Measurements from ENCODE around the gene B9D1. TPM values are rescaled to one million over a fixed set of nuclear protein-coding genes. Genes with fewer than 3 reads are reported as not detected.
A peak's percentile ranks its signal among the peaks of the same experiment; 100 is the strongest.

B9D1 gene
- total RNA-seq, 1 experiment from 2014 or later = 31.9 TPM

- Mint-ChIP-seq H3K36me3 (peaks cover 37% of the 10 kb centered on the region), H3K4me3 (no peak overlapping the region), H3K4me1 (peaks cover 23% of the 10 kb centered on the region), H3K9me3 (peaks cover 22% of the 10 kb centered on the region), H3K27ac (peak overlapping the region; percentile 12), H3K27me3 (ENCODE audit: low read depth) (no peaks in the 10 kb centered on the region)
- TF ChIP-seq PREB (CRISPR knock-in tag; IDR thresholded peaks at IDR 0.05; ENCODE audit: borderline replicate concordance) = no peak
- TF ChIP-seq CTCF (IDR thresholded peaks at IDR 0.05) = peak; percentile 43; the same call in 1 of the 2 replicates
- DNase-seq (ENCODE audit: low spot score) = peak; percentile 38
- POLR2A ChIA-PET = interaction anchor here (2.3 kb wide), 1 partner anchor 57 kb away, joined by 6 read pairs; the partner anchor contains the start of gene MAPK7
- ATAC-seq = peak; percentile 25
- CTCF ChIA-PET = interaction anchor here (0.6 to 5.8 kb wide), 26 partner anchors 9 to 592 kb away, joined by 3 to 71 read pairs (median 6); partner anchors contain the start of genes ALDH3A2, B9D1 and MAPK7
Observed at GRCh38 chr17:19321481-19322128, 40.9 kb downstream of the B9D1 start.

GRCh38 chr17:19320876-19321275 lies 41.6 kb downstream of the B9D1 start:
- Mint-ChIP-seq H3K9me3 (peaks cover 18% of the 10 kb centered on the region), H3K36me3 (peaks cover 35% of the 10 kb centered on the region), H3K27ac (peak overlapping the region; percentile 12; the same call in 1 of the 2 replicates), H3K4me1 (peaks cover 30% of the 10 kb centered on the region), H3K27me3 (ENCODE audit: low read depth) (no peaks in the 10 kb centered on the region), H3K4me3 (no peak overlapping the region)
- DNase-seq (ENCODE audit: low spot score) (no peak), ATAC-seq (no peak)
- ChIA-PET CTCF (interaction anchor here (1.1 to 5.8 kb wide), 9 partner anchors 12 to 445 kb away, joined by 3 to 71 read pairs (median 8); partner anchors contain the start of genes ALDH3A2 and B9D1), POLR2A (no interaction called here)
- TF ChIP-seq SOX15 (CRISPR knock-in tag; IDR thresholded peaks at IDR 0.05) = no peak
- TF ChIP-seq ZBTB43 (CRISPR knock-in tag; IDR thresholded peaks at IDR 0.05) = no peak
- no peak for TF ChIP-seq MYBL2 (CRISPR knock-in tag; IDR thresholded peaks at IDR 0.05)
- TF ChIP-seq ATF2 (CRISPR knock-in tag; IDR thresholded peaks at IDR 0.05; ENCODE audit: borderline replicate concordance, low read depth) = no peak
- no peak for TF ChIP-seq CREB1 (CRISPR knock-in tag; IDR thresholded peaks at IDR 0.05)
- TF ChIP-seq JAZF1 (CRISPR knock-in tag; IDR thresholded peaks at IDR 0.05) = no peak
- TF ChIP-seq RELA (CRISPR knock-in tag; IDR thresholded peaks at IDR 0.05; ENCODE audit: borderline replicate concordance) = no peak
- TF ChIP-seq MXD4 (CRISPR knock-in tag; IDR thresholded peaks at IDR 0.05; ENCODE audit: borderline replicate concordance) = no peak
- no peak for TF ChIP-seq FOXK1 (CRISPR knock-in tag; IDR thresholded peaks at IDR 0.05)
- TF ChIP-seq E2F5 (CRISPR knock-in tag; IDR thresholded peaks at IDR 0.05) = no peak
- no peak for TF ChIP-seq ARID4B (CRISPR knock-in tag; IDR thresholded peaks at IDR 0.05; ENCODE audit: borderline replicate concordance)
- no peak for TF ChIP-seq NFE2L1 (CRISPR knock-in tag; IDR thresholded peaks at IDR 0.05)
- no peak for TF ChIP-seq CDX4 (CRISPR knock-in tag; IDR thresholded peaks at IDR 0.05; ENCODE audit: borderline replicate concordance)
- no peak for TF ChIP-seq STAT6 (CRISPR knock-in tag; conservative IDR thresholded peaks at IDR 0.05; ENCODE audit: low read depth)

Data from WTC11 (cell line).